HepG2 (cell line): Measurements from ENCODE around the gene CDC25C. TPM values are rescaled to one million over a fixed set of nuclear protein-coding genes. Genes with fewer than 3 reads are reported as not detected.
A peak's percentile ranks its signal among the peaks of the same experiment; 100 is the strongest.

Experiments used
- ETV5 ChIP-seq: IDR thresholded peaks from 2 replicates; pipeline ENCODE4 v1.6.1; 2018; ENCODE audit warnings: missing biosample characterization, missing genetic modification reagents, inconsistent platforms, borderline replicate concordance
- HDAC1 ChIP-seq: sonication (generic); formaldehyde crosslinking; IDR thresholded peaks from 2 replicates; pipeline ENCODE4 v1.5.1; 2020; ENCODE audit warnings: mild to moderate bottlenecking, missing genetic modification reagents
- HNF4A ChIP-seq: sonication (generic); formaldehyde crosslinking; IDR thresholded peaks from 2 replicates; pipeline ENCODE4 v1.4.0; 2020; ENCODE audit warnings: missing genetic modification reagents
- HNRNPL ChIP-seq: fragments of 200-400 bp; formaldehyde crosslinking; IDR thresholded peaks from 2 replicates; pipeline ENCODE4 v1.6.1; 2017; ENCODE audit warnings: mild to moderate bottlenecking, low read depth, low read length
- IRF2 ChIP-seq: IDR thresholded peaks from 2 replicates; pipeline ENCODE4 v1.6.1; 2018; ENCODE audit warnings: missing genetic modification reagents, missing compliant biosample characterization
- MTA1 ChIP-seq: sonication (generic); formaldehyde crosslinking; IDR thresholded peaks from 2 replicates; pipeline ENCODE4 v1.4.0; 2020; ENCODE audit warnings: missing genetic modification reagents, mild to moderate bottlenecking, borderline replicate concordance
- NR2F1 ChIP-seq, 2 experiments: fragments of 450-650 bp in 1 of 2; formaldehyde crosslinking in 1 of 2; IDR thresholded peaks; 2 replicates each; pipeline versions ENCODE4 v1.5.0 to v1.6.1; 2016 to 2020; ENCODE audit warnings: mild to moderate bottlenecking in 1 of 2, missing compliant biosample characterization in 1 of 2, missing genetic modification reagents in 1 of 2, moderate library complexity in 1 of 2
- RARA ChIP-seq: IDR thresholded peaks from 2 replicates; pipeline ENCODE4 v1.6.1; 2016; ENCODE audit warnings: missing genetic modification reagents, missing compliant biosample characterization
- RXRA ChIP-seq: sonication (generic); formaldehyde crosslinking; IDR thresholded peaks from 2 replicates; pipeline ENCODE4 v1.5.1; 2020; ENCODE audit warnings: missing genetic modification reagents
- SALL1 ChIP-seq: sonication (generic); formaldehyde crosslinking; IDR thresholded peaks from 2 replicates; pipeline ENCODE4 v1.8.0; 2022; ENCODE audit warnings: mild to moderate bottlenecking, missing genetic modification reagents
- ZMYM3 ChIP-seq: sonication (generic); formaldehyde crosslinking; IDR thresholded peaks from 2 replicates; pipeline ENCODE4 v1.5.1; 2020; ENCODE audit warnings: mild to moderate bottlenecking, missing genetic modification reagents
- ZNF12 ChIP-seq: sonication (generic); formaldehyde crosslinking; IDR thresholded peaks from 2 replicates; pipeline ENCODE4 v1.5.0; 2020; ENCODE audit warnings: missing genetic modification reagents
- ZNF281 ChIP-seq: sonication (generic); formaldehyde crosslinking; IDR thresholded peaks from 2 replicates; pipeline ENCODE4 v1.4.0; 2020; ENCODE audit warnings: missing genetic modification reagents, borderline replicate concordance
- polyA plus RNA-seq, 8 experiments: library from polyadenylated mRNA; depleted of rRNA in 3 of 8; stranded (reverse) in 7 of 8; unstranded in 1 of 8; fragments of >200 nt; fragmentation: Illumina TruSeq in 4 of 8; extraction: Trizol in 4 of 8; gene quantifications; 2 replicates each; pipeline versions ENCODE4 v1.2.1 to v1.2.3, GENCODE V29; 2011 to 2016; ENCODE audit warnings: low read depth in 4 of 8, missing spikeins in 1 of 8, mixed read lengths in 1 of 8; ENCODE audit not compliant: insufficient read depth in 1 of 8
- total RNA-seq, 5 experiments: library from RNA; depleted of rRNA; stranded (reverse); fragments of >200 nt; fragmentation: Illumina TruSeq; extraction: Trizol; gene quantifications; 2 replicates each; pipeline ENCODE4 v1.2.3, GENCODE V29; 2016; ENCODE audit warnings: low read depth in 1 of 5
- TF ChIP-seq, protein P1 (sequence below): sonication (generic); formaldehyde crosslinking; IDR thresholded peaks from 2 replicates; pipeline ENCODE4 v1.5.0; 2020; ENCODE audit warnings: mild to moderate bottlenecking, missing genetic modification reagents, borderline replicate concordance
- TF ChIP-seq, protein P2 (sequence below): sonication (generic); formaldehyde crosslinking; conservative IDR thresholded peaks from 2 replicates; pipeline ENCODE4 v1.4.0; 2020; ENCODE audit warnings: missing genetic modification reagents
- TF ChIP-seq, protein P3 (sequence below): sonication (generic); formaldehyde crosslinking; IDR thresholded peaks from 2 replicates; pipeline ENCODE4 v1.4.0; 2020; ENCODE audit warnings: missing genetic modification reagents, borderline replicate concordance

The CDC25C gene
- total and polyA plus RNA-seq, 2 of the 13 experiments (the other 11 are each of a cell fraction or from before 2014, with no cell fraction given) = 17.7 to 27.6 TPM

GRCh38 chr5:138245717-138246116, 85.9 kb downstream of the CDC25C start (continued):
- TF ChIP-seq, protein P1, sequence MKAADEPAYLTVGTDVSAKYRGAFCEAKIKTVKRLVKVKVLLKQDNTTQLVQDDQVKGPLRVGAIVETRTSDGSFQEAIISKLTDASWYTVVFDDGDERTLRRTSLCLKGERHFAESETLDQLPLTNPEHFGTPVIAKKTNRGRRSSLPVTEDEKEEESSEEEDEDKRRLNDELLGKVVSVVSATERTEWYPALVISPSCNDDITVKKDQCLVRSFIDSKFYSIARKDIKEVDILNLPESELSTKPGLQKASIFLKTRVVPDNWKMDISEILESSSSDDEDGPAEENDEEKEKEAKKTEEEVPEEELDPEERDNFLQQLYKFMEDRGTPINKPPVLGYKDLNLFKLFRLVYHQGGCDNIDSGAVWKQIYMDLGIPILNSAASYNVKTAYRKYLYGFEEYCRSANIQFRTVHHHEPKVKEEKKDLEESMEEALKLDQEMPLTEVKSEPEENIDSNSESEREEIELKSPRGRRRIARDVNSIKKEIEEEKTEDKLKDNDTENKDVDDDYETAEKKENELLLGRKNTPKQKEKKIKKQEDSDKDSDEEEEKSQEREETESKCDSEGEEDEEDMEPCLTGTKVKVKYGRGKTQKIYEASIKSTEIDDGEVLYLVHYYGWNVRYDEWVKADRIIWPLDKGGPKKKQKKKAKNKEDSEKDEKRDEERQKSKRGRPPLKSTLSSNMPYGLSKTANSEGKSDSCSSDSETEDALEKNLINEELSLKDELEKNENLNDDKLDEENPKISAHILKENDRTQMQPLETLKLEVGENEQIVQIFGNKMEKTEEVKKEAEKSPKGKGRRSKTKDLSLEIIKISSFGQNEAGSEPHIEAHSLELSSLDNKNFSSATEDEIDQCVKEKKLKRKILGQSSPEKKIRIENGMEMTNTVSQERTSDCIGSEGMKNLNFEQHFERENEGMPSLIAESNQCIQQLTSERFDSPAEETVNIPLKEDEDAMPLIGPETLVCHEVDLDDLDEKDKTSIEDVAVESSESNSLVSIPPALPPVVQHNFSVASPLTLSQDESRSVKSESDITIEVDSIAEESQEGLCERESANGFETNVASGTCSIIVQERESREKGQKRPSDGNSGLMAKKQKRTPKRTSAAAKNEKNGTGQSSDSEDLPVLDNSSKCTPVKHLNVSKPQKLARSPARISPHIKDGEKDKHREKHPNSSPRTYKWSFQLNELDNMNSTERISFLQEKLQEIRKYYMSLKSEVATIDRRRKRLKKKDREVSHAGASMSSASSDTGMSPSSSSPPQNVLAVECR (CRISPR knock-in tag) = peak; percentile 20; the same call in 1 of the 2 replicates
- TF ChIP-seq HNF4A (CRISPR knock-in tag) (0 out of 2 replicates have a peak, but pooled peaks have one; percentile 11), RARA (CRISPR knock-in tag) (peak; percentile 57), NR2F1 (CRISPR knock-in tag; IDR thresholded peaks at IDR 0.05) (peak; percentile 70 to 76), ZNF12 (CRISPR knock-in tag) (peak; percentile 54; the same call in 1 of the 2 replicates), HNRNPL (0 out of 2 replicates have a peak, but pooled peaks have one; percentile 63), ZNF281 (peak; percentile 84), IRF2 (CRISPR knock-in tag) (no peak), RXRA (CRISPR knock-in tag) (peak; percentile 73), ETV5 (peak; percentile 37; the same call in 1 of the 2 replicates), SALL1 (CRISPR knock-in tag) (peak; percentile 63; the same call in 1 of the 2 replicates), MTA1 (CRISPR knock-in tag) (peak; percentile 41; the same call in 1 of the 2 replicates), ZMYM3 (CRISPR knock-in tag) (0 out of 2 replicates have a peak, but pooled peaks have one; percentile 17), HDAC1 (CRISPR knock-in tag) (0 out of 2 replicates have a peak, but pooled peaks have one; percentile 36)
- TF ChIP-seq, protein P2, sequence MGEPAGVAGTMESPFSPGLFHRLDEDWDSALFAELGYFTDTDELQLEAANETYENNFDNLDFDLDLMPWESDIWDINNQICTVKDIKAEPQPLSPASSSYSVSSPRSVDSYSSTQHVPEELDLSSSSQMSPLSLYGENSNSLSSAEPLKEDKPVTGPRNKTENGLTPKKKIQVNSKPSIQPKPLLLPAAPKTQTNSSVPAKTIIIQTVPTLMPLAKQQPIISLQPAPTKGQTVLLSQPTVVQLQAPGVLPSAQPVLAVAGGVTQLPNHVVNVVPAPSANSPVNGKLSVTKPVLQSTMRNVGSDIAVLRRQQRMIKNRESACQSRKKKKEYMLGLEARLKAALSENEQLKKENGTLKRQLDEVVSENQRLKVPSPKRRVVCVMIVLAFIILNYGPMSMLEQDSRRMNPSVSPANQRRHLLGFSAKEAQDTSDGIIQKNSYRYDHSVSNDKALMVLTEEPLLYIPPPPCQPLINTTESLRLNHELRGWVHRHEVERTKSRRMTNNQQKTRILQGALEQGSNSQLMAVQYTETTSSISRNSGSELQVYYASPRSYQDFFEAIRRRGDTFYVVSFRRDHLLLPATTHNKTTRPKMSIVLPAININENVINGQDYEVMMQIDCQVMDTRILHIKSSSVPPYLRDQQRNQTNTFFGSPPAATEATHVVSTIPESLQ = no peak
- TF ChIP-seq, protein P3, sequence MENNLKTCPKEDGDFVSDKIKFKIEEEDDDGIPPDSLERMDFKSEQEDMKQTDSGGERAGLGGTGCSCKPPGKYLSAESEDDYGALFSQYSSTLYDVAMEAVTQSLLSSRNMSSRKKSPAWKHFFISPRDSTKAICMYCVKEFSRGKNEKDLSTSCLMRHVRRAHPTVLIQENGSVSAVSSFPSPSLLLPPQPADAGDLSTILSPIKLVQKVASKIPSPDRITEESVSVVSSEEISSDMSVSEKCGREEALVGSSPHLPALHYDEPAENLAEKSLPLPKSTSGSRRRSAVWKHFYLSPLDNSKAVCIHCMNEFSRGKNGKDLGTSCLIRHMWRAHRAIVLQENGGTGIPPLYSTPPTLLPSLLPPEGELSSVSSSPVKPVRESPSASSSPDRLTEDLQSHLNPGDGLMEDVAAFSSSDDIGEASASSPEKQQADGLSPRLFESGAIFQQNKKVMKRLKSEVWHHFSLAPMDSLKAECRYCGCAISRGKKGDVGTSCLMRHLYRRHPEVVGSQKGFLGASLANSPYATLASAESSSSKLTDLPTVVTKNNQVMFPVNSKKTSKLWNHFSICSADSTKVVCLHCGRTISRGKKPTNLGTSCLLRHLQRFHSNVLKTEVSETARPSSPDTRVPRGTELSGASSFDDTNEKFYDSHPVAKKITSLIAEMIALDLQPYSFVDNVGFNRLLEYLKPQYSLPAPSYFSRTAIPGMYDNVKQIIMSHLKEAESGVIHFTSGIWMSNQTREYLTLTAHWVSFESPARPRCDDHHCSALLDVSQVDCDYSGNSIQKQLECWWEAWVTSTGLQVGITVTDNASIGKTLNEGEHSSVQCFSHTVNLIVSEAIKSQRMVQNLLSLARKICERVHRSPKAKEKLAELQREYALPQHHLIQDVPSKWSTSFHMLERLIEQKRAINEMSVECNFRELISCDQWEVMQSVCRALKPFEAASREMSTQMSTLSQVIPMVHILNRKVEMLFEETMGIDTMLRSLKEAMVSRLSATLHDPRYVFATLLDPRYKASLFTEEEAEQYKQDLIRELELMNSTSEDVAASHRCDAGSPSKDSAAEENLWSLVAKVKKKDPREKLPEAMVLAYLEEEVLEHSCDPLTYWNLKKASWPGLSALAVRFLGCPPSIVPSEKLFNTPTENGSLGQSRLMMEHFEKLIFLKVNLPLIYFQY (CRISPR knock-in tag) = no peak
